Pericardium fibroblast (primary cell): ENCODE data around the gene SLC36A2. TPM values are rescaled to one million over a fixed set of nuclear protein-coding genes. Genes with fewer than 3 reads are reported as not detected.

Experiments
- total RNA-seq: library from RNA; depleted of rRNA; stranded (reverse); fragments of >200 nt; gene quantifications from 2 replicates; pipeline ENCODE4 v1.2.3, GENCODE V29; 2015

Gene SLC36A2
- total RNA-seq = not detected in 2 replicates

GRCh38 chr5:151347369-151347768, at the start of gene SLC36A2:
TSS of gene SLC36A2 (minus strand) at chr5:151347559. CDS start at chr5:151347460, 99 bp downstream.

GRCh38 chr5:151303666-151304065, 43.7 kb downstream of the SLC36A2 start, which contains the start of gene SLC36A3:
TSS of gene SLC36A3 (minus strand) at chr5:151303766. CDS start at chr5:151303354, 412 bp downstream.

Other genes starting within 250 kb of the SLC36A2 start
- gene ANXA6, start 189.8 kb downstream of the SLC36A2 start, total RNA-seq = 329 and 341 TPM in 2 replicates
- gene CCDC69, start 123.5 kb downstream of the SLC36A2 start, total RNA-seq = 6.8 and 12.9 TPM in 2 replicates
- 31.9 and 38.0 TPM in 2 replicates for gene GM2A, start 94.4 kb downstream of the SLC36A2 start, total RNA-seq
- gene SLC36A3, start 43.8 kb downstream of the SLC36A2 start, total RNA-seq = not detected in 2 replicates
- gene SLC36A1, start 100.0 kb upstream of the SLC36A2 start, total RNA-seq = 4.6 and 10.0 TPM in 2 replicates
- not detected in 2 replicates for gene FAT2, start 243.8 kb upstream of the SLC36A2 start, total RNA-seq